GM10266 (cell line): ENCODE measurements around the gene AMACR.

Experiments
- DNase-seq: peaks from one replicate; pipeline ENCODE4 v3.0.0; 2012; ENCODE audit errors: extremely low spot score
- TF ChIP-seq, protein P1 (sequence below): IDR thresholded peaks from 2 replicates; pipeline ENCODE4 v1.5.1; 2012; ENCODE audit warnings: mild to moderate bottlenecking, low read depth; ENCODE audit not compliant: control insufficient read depth, insufficient read depth; ENCODE audit errors: missing control alignments

AMACR gene

DNA sequence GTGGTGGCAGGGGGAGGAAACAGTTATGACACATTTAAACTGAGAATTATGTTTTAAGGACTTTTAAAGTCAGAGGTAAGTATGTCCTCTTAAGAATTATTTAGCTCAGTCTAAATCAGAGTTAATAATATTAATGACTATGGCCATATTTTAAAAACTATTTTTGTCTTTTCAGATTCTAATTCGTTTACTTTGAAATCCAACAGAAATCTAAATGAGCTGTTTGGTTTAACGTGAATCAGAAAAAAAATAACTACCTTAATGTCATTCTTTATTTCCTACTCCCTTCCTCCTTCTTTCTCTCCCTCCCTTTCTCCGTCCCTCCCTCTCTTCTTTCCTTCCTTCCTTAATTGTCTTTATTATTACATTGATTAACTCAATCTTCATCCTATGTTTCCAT is 20.5 kb upstream of the AMACR start:
- DNase-seq = no peak
- TF ChIP-seq, protein P1, sequence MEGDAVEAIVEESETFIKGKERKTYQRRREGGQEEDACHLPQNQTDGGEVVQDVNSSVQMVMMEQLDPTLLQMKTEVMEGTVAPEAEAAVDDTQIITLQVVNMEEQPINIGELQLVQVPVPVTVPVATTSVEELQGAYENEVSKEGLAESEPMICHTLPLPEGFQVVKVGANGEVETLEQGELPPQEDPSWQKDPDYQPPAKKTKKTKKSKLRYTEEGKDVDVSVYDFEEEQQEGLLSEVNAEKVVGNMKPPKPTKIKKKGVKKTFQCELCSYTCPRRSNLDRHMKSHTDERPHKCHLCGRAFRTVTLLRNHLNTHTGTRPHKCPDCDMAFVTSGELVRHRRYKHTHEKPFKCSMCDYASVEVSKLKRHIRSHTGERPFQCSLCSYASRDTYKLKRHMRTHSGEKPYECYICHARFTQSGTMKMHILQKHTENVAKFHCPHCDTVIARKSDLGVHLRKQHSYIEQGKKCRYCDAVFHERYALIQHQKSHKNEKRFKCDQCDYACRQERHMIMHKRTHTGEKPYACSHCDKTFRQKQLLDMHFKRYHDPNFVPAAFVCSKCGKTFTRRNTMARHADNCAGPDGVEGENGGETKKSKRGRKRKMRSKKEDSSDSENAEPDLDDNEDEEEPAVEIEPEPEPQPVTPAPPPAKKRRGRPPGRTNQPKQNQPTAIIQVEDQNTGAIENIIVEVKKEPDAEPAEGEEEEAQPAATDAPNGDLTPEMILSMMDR = no peak

DNA sequence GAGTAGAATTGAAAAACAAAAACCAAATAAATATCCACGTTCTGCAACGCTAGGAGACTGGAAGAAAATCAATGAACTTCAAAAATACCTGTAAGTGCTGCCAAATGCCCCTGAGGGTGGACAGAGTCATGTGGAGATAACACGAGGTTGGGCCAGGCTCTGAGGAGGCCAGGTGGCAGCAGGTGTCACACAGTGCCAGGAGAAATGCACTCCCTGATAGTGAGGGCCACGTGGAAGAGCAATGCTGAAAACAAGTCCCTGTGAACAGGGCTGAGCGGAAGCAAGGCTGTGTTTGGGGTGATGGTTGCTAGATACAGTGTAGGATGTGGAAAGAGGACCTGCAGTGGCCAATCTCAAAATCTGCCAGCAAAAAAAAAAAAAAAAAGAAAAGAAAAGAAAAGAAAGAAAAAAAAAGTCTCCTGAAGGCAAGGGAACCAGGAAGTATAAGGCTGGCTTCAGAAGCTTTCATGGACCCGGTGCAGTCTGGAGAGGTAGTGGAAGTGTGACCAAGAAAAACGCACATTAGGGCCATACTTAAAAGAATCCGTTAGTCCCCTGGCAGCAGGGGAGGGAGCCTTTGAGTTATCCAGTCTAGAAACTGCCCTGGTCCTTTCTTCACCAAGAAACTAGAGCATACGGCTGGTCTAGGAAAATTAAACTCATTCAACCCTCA is 18.4 kb upstream of the AMACR start:
- DNase-seq = no peak
- TF ChIP-seq, protein P1 = no peak

DNA sequence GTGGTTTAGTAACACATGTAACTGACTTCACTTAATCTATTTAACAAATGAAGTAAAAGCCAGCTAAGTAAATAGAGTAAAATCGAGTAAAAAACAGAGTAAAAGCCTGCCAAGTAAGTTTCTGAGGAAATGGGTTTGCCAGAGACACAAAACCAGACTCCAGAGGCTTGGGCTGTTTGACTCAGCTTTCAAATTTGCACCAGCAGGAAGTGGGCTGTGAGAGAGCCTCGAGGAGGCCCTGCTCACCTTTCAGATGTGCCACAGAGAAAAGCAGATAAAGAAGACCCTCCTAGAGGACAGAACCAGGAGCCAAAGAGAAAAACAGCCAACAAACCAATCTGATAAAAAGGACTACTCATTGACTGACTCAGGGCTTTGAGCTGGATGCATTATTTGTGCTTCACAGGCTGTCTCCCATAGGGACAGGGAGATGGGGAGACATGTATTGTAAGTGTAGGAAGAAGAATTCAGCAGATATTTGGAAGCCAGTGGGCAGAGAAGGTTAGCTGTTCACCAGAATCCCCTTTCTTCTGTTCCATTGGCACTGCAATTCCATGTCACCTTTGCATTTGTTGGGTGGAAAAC is 14.4 kb upstream of the AMACR start:
- DNase-seq = no peak
- TF ChIP-seq, protein P1 = no peak

DNA sequence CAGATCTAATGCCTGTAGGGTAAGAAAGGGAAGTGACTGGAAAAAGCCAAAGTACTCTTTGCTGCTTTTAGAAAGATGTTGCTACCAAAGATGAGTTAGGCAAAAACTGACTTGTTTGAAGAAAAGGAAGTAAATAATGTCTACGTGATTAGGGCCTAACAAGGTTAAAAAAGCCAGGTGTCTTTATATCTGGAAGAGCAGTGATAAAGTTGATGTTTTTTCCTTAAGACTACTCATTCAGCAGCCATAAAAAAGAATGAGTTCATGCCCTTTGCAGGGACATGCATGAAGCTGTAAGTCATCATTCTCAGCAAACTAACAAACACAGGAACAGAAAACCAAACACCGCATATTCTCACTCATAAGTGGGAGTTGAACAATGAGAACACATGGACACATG is 13.5 kb upstream of the AMACR start:
- TF ChIP-seq, protein P1 = no peak
- no peak for DNase-seq

DNA sequence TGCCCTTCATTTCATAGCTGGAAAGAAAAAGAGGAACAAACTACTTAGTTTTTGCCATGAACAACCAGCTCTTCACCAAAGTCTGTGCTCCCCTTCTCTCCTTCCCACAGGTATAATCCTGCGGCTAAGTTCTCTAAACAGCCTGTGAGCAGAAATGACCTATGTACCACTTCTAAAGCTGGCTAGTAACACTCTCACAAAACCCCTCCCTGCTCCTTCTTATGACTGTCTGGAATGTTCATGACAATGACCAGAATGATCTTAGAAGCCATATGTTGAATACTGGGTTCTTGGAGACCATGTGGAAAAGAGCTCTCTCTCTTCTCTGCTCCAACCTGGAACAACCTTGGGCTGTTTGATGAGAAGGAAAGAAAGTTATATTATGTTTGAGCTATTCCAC is 12.9 kb upstream of the AMACR start:
- no peak for DNase-seq
- TF ChIP-seq, protein P1 = no peak

DNA sequence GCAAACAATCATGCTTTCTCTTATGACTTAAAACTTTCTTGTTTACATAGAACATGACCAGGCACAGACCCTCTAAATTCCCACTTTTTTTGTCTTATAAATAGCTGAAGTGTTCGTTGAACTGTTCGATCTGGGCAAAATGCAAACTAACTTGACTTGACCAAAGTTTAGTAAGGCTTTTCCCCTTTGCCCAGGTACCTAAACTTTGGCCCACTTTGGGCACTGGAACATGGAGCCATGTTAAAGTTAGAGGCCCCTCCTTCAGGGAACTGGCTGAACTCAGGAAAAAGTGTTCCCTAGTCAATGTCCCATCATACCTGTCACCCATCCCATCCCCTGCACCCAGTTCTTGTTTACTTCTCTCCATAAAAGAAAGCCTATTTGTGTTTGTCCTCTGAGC is 9.4 kb upstream of the AMACR start:
- DNase-seq = no peak
- TF ChIP-seq, protein P1 = no peak

DNA sequence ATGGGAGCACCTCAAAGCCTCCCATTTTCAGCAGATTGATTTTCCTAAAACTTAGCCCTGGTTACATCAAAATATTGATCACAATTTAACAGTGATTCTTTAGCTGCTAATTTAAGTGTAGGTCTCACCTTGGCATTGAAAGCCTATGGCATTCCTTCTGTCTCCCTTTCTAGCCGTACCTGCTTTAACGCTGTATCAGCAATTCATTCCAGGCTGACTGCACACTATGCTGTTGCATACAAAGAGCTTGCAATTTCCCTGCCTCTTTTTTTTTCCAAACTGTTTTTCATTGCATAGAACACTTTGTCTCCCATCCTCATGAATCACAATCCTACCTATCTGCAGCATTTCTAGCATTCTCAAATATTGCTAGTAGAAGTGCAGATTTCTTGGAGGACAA is 8.9 kb upstream of the AMACR start:
- no peak for DNase-seq

More for the DNA sequence above, 8.9 kb upstream of the AMACR start:
- TF ChIP-seq, protein P1 = no peak
